Measurements from ENCODE around the gene LIMS3.
A peak's percentile ranks its signal among the peaks of the same experiment; 100 is the strongest.
"Not testable (repeated sequence)": the region's sequence is repeated elsewhere in the genome, so short reads cannot be mapped to it uniquely, and the experiment has no call there.

Gene LIMS3

DNA sequence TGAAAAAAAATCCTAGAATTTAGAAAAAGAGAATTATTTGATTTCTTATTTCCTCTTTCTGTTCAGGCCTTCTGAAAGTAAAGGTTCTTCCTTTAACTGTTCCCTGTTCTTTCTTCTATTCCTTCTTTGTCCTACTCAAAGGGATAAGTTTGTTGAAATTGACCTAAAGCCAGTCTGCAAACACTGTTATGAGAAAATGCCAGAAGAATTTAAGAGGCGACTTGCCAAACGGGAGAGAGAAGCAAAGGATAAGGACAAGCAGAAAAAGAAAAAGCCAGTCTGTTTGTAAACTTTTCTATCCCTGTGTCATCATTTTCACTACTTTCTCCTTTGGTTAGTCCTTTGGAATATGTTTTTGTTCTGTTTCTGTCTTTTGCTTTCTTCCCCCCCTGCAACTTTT is 26.0 kb downstream of the LIMS3 start:
- not testable (repeated sequence) for ATAC-seq, DNase-seq

GRCh38 chr2:109927803-109928202 is 29.3 kb downstream of the LIMS3 start:
- not testable (repeated sequence) for ATAC-seq, DNase-seq

DNA sequence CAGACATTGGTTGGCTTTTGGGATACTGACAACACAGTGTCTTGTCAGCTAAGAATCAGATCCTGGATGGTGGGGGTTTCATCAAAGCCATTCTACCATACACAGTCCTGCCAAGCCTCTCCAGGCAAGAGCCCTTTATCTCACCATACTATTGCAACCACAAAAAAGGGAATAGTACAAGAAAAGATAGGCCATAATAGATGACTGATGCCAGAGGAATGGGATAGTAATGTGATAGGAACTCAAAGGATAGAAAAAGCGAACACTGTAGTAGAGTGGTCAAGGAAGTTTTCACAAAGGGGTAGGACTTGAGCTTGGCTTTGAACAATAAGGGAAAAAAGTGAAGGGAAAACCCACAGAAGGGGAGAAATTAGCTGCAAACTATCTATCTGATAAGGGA is 30.7 kb downstream of the LIMS3 start:
- ATAC-seq, DNase-seq: not testable (repeated sequence)

DNA sequence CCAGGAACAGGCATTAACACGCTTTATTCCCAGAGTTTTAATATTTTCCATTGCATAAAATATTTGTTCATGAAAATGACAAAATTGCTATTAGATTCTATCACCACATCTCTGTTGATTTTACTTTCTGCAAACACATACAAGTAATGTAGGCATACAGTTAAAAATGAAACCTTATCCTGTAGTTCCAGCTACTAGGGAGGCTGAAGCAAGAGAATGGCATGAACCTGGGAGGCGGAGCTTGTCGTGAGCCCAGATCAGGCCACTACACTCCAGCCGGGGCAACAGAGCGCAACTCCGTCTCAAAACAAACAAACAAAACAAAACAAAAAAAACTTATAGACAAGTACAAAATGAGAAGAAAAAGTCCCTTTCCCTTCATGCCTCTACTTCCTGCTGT is 38.0 kb downstream of the LIMS3 start:
- not testable (repeated sequence) for DNase-seq, ATAC-seq

- ATAC-seq, DNase-seq: not testable (repeated sequence)
Measured at GRCh38 chr2:109945362-109945761, 46.9 kb downstream of the LIMS3 start.

DNA sequence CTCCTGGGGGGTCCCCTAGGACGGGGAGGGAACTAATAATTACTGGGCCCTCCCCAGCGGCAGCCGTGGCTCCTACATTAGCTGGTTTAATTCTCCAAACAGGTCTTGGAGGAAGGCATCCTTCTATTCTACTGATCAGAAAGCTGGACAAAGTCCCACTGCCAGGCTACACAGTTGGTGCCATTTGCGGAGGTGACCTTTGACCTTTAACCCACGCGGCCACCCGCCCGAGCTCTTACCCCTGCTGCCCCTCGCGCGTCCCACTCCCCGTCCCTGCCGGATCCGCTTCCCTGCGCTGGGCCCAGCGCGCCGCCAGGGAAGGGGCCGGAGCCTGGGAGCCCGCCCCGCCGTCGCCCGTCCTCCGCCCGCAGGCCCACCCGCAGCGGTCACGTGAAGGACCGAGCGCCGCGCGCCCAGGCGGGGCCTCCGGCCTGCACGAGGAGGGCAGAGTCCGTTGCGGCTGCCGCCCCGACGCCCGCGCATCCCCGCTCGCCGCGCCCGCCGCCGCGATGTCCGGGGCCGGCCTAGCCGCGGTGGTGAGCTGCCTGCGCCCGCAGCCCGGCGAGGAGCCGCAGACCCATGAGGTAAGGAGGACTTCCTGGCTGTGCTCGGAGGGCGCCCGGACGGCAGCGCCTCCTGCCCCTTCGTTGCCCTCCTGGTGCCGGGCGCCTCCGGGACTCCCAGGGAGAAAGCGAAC is 48.9 kb downstream of the LIMS3 start:
- DNase-seq: not testable (repeated sequence)
- ATAC-seq: peak; percentile 40

- not testable (repeated sequence) for ATAC-seq, DNase-seq
Measured at GRCh38 chr2:109947959-109948520, 49.6 kb downstream of the LIMS3 start.

DNA sequence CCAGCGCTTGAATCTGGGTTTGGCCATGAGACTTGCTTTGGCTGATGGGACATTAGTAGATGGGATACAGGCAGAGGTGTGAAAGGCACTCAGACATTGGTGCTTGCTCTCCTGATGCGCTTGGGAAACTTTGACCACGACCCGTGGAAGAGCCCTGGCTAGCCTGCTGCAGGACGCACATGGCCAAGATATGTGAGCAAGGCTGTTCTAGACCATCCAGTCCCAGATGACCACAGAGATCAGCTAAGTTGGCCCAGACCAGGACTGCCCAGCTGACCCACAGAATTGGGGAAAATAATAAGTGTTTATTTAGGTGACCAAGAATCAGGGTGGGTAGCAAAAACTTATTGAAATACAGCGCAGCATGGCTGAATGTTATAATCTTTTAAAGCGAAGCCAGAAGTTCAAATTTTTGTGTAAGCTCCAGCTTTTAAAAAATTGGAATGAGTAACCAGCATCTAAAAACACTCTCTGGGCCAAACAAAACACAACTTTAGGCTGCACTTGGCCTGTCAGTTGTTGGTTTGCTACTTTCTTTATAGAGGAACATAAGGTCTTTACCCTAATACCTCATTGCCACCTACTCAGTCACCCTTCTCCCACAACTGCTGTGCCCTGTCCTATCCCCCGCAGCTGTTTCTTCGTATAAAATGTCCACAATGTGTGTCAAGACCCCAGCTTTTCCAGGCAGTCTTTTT is 51.8 kb downstream of the LIMS3 start:
- not testable (repeated sequence) for ATAC-seq, DNase-seq

- not testable (repeated sequence) for ATAC-seq, DNase-seq
Measured at GRCh38 chr2:109963942-109964341, 65.5 kb downstream of the LIMS3 start.

GRCh38 chr2:109965482-109965881 is 67.0 kb downstream of the LIMS3 start:
- not testable (repeated sequence) for DNase-seq, ATAC-seq

GRCh38 chr2:109966107-109966736 is 67.7 kb downstream of the LIMS3 start:
- DNase-seq, ATAC-seq: not testable (repeated sequence)

- ATAC-seq, DNase-seq: not testable (repeated sequence)
Measured at GRCh38 chr2:109966858-109967257, 68.4 kb downstream of the LIMS3 start.

DNA sequence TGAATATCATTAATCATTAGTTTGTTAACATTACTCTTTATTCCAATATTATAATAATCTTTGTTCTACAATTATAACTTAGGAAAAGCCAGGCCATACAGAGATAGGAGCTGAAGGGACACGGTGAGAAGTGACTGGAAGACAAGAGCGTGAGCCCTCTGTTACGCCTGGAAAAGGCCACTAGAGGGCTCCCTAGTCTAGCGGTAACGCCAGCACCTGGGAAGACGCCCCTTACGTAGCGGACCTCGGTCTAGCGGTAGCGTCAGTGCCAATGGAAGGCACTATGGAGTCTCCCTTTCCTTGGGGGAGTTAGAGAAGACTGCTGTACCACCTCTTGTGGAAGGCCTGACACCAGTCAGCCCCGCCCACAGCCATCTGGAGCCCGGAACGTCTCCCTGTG is 71.4 kb downstream of the LIMS3 start:
- not testable (repeated sequence) for ATAC-seq, DNase-seq

- not testable (repeated sequence) for ATAC-seq, DNase-seq
Measured at GRCh38 chr2:109971710-109972109, 73.2 kb downstream of the LIMS3 start.
